Esophagus squamous epithelium (tissue), 5 donors: Measurements from ENCODE around the gene C5orf15. TPM values are rescaled to one million over a fixed set of nuclear protein-coding genes. Genes with fewer than 3 reads are reported as not detected.
"Not testable (repeated sequence)": the region's sequence is repeated elsewhere in the genome, so short reads cannot be mapped to it uniquely, and the experiment has no call there.

Experiments used
- DNase-seq: peaks from one replicate; lab custom pipeline; 2025; lab: John Stamatoyannopoulos, UW
- H3K27ac ChIP-seq, 4 donors: fragments of 200-600 bp; sonication (generic); one replicate each; pipeline ENCODE4 v1.5.1; 2016 to 2019; ENCODE audit warnings: mild to moderate bottlenecking in 1 of 4
- H3K27me3 ChIP-seq, 4 donors: fragments of 200-600 bp; sonication (generic); 1 replicate in 3 of 4; 2 replicates in 1 of 4; pipeline versions ENCODE4 v1.5.1 to v1.6.0; 2017 to 2021; ENCODE audit warnings: antibody characterized with exemption in 1 of 4
- H3K36me3 ChIP-seq, 3 donors: fragments of 200-600 bp; sonication (generic); one replicate each; pipeline ENCODE4 v1.5.1; 2016 to 2019
- H3K4me1 ChIP-seq, 3 donors: fragments of 200-600 bp; sonication (generic); one replicate each; pipeline ENCODE4 v1.5.1; 2017 to 2019
- H3K4me3 ChIP-seq, 4 donors: fragments of 200-600 bp; sonication (generic); 1 replicate in 3 of 4; 2 replicates in 1 of 4; pipeline ENCODE4 v1.5.1; 2016 to 2019; ENCODE audit warnings: mild to moderate bottlenecking in 2 of 4, moderate library complexity in 1 of 4
- H3K9me3 ChIP-seq, 3 donors: fragments of 200-600 bp; sonication (generic); one replicate each; pipeline ENCODE4 v1.5.1; 2016 to 2019
- POLR2A ChIP-seq, 4 donors: fragments of 450-650 bp; IDR thresholded peaks; one replicate each; pipeline ENCODE4 v1.6.1; 2017; ENCODE audit warnings: antibody characterized with exemption in 4 of 4, mild to moderate bottlenecking in 4 of 4, moderate library complexity in 3 of 4
- WGBS, 2 donors: methylation state at CpG; one replicate each; pipeline ENCODE4 v1.1.5; 2018; 5-methylcytosine and 5-hydroxymethylcytosine counted together
- intact Hi-C: fragments of 100-400 bp; cut with DNase I; formaldehyde crosslinking; loops from one replicate; pipeline ENCODE4 v1.15.0; 2022
- total RNA-seq, 4 donors: library from RNA; depleted of rRNA; stranded (reverse); fragments of >200 nt; gene quantifications; one replicate each; pipeline ENCODE4 v1.1.0, GENCODE V29; 2016
- TF ChIP-seq, protein P1 (sequence below), 6 experiments: fragments of 450-650 bp in 4 of 6; fragments of 200-600 bp in 2 of 6; sonication (generic) in 2 of 6; IDR thresholded peaks; one replicate each; pipeline ENCODE4 v1.5.1; 2016 to 2019; ENCODE audit warnings: antibody characterized with exemption in 6 of 6, mild to moderate bottlenecking in 4 of 6, moderate library complexity in 4 of 6
- donor health status: DM: yes; HTN: yes; CAD: no.

C5orf15 gene
- total RNA-seq, 4 donors from 2014 or later: 16.5 to 38.0 (median 22.0) TPM

DNA sequence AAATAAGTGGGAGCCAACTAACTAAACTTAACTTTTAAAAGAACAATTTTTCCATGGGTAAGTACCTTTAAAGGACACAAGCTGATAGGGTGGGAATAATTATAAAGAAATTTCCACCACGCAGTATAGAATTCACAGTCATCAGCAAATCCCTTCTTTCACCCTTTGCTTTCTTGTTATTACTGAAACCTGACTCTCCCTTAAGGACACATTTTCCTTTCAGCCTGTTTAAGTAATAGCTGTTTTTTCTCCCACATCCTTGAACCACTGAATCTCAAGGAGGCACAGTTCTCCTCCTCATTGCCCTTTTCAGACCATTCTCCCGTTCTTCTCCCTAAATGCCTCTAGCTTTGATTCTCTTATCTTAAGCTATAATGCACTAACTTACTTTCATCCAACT is 6.3 kb downstream of the C5orf15 start:
- Histone ChIP-seq H3K27me3 (no peaks in the 10 kb centered on the region), H3K4me1 (peaks cover 2 to 13% (median 4%) of the 10 kb centered on the region in 3 donors), H3K9me3 (no peaks in the 10 kb centered on the region), H3K27ac (no peak overlapping the region), H3K4me3 (no peak overlapping the region), H3K36me3 (peaks cover 0 to 37% (median 7%) of the 10 kb centered on the region in 3 donors)
- TF ChIP-seq, protein P1, sequence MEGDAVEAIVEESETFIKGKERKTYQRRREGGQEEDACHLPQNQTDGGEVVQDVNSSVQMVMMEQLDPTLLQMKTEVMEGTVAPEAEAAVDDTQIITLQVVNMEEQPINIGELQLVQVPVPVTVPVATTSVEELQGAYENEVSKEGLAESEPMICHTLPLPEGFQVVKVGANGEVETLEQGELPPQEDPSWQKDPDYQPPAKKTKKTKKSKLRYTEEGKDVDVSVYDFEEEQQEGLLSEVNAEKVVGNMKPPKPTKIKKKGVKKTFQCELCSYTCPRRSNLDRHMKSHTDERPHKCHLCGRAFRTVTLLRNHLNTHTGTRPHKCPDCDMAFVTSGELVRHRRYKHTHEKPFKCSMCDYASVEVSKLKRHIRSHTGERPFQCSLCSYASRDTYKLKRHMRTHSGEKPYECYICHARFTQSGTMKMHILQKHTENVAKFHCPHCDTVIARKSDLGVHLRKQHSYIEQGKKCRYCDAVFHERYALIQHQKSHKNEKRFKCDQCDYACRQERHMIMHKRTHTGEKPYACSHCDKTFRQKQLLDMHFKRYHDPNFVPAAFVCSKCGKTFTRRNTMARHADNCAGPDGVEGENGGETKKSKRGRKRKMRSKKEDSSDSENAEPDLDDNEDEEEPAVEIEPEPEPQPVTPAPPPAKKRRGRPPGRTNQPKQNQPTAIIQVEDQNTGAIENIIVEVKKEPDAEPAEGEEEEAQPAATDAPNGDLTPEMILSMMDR (IDR thresholded peaks at IDR 0.05): no peak
- TF ChIP-seq POLR2A (IDR thresholded peaks at IDR 0.05): no peak
- DNase-seq: no peak
- intact Hi-C loops: no loop called here
- 84 to 86% methylated on average over 2 of the region's 2 CpGs for WGBS, 2 donors

DNA sequence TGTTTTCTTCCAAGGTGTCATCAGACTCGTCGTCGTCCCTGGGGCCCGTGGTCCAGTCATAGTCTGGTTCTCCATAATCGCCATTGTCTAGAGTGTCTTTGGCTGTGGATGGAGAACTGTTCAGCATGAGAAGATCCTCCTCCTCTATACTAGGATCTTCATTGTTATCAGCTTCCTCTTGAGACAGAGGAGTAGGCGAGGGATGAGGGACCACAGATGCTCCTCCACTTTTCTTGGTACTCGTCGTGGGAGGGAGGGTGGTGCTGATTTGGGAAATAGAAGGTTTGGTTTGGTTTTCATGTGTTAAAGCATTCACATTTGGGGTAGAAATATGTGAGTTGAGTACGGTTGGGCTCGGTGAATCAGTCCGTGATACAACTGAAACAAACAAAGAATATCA is 8.8 kb downstream of the C5orf15 start:
- intact Hi-C loops: no loop called here
- WGBS, 2 donors: 91 to 94% methylated on average over 11 of the region's 11 CpGs

GRCh38 chr5:133957591-133957990 is 10.8 kb downstream of the C5orf15 start:
- Histone ChIP-seq H3K27ac (no peak overlapping the region), H3K4me3 (no peak overlapping the region), H3K4me1 (peaks cover 0 to 10% (median 2%) of the 10 kb centered on the region in 3 donors), H3K36me3 (peaks cover 0 to 54% (median 7%) of the 10 kb centered on the region in 3 donors), H3K9me3 (no peaks in the 10 kb centered on the region), H3K27me3 (no peaks in the 10 kb centered on the region)
- intact Hi-C loops: no loop called here
- TF ChIP-seq POLR2A (IDR thresholded peaks at IDR 0.05): no peak
- TF ChIP-seq, protein P1 (IDR thresholded peaks at IDR 0.05): no peak
- 57 to 67% methylated on average over 1 of the region's 1 CpG for WGBS, 2 donors
- no peak for DNase-seq

More for the DNA sequence above, 8.8 kb downstream of the C5orf15 start:
- no peak for TF ChIP-seq POLR2A (IDR thresholded peaks at IDR 0.05)
- TF ChIP-seq, protein P1 (IDR thresholded peaks at IDR 0.05): no peak
- no peaks in the 10 kb centered on the region for H3K4me1 ChIP-seq
- no peak for DNase-seq
- H3K27ac ChIP-seq: no peak overlapping the region
- no peaks in the 10 kb centered on the region for H3K9me3 ChIP-seq
- peaks cover 0 to 56% (median 7%) of the 10 kb centered on the region in 3 donors for H3K36me3 ChIP-seq
- H3K27me3 ChIP-seq: no peaks in the 10 kb centered on the region
- H3K4me3 ChIP-seq: no peak overlapping the region

DNA sequence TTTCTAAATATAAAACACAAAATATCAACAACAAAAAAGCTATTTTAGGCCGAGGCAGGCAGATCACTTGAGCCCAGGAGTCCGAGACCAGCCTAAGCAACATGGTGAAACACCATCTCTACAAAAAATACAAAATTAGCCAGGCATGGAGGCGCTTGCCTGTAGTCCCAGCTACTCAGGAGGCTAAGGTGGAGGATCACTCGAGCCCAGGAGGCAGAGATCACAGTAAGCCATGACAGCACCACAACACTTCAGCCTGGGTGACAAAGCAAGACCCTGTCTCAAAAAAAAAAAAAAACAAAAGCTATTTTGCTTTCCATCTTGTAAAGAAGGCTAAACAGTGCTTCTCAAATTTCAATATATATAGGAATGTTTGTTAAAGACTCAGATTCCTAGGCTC is 11.3 kb downstream of the C5orf15 start:
- Histone ChIP-seq H3K4me3 (no peak overlapping the region), H3K9me3 (no peaks in the 10 kb centered on the region), H3K27ac (no peak overlapping the region), H3K4me1 (peaks cover 0 to 15% (median 4%) of the 10 kb centered on the region in 3 donors), H3K36me3 (peaks cover 0 to 54% (median 7%) of the 10 kb centered on the region in 3 donors), H3K27me3 (no peaks in the 10 kb centered on the region)
- DNase-seq: no peak
- intact Hi-C loops: no loop called here
- WGBS, 2 donors: 88 to 95% methylated on average over 4 of the region's 4 CpGs
- TF ChIP-seq, protein P1 (IDR thresholded peaks at IDR 0.05): no peak
- TF ChIP-seq POLR2A (IDR thresholded peaks at IDR 0.05): no peak

DNA sequence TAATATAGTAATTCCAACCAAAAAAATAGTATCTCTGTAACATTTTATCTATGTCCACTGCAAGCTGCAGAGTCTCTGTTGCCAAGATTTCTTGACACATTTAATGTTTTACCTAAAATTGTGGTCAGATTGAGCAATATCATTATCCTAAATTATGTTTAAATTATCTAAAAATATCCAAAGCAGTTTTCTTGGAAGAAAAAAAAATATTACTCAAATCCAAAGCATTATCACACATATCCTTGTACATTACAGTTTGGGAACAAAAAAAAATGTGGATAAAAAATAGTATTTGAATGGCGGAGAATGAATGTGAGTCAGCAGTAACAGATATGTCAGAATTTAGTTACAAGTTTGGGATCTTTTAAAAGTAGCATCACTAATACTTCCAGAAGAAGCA is 12.2 kb downstream of the C5orf15 start:
- H3K27ac ChIP-seq, H3K9me3 ChIP-seq, DNase-seq, intact Hi-C loops, H3K27me3 ChIP-seq, H3K4me3 ChIP-seq: not testable (repeated sequence)
- peaks cover 0 to 54% (median 7%) of the 10 kb centered on the region in 3 donors for H3K36me3 ChIP-seq
- peaks cover 0 to 17% (median 4%) of the 10 kb centered on the region in 3 donors for H3K4me1 ChIP-seq
- 79 to 100% methylated on average over 1 of the region's 1 CpG for WGBS, 2 donors
